MM.1S (cell line): ENCODE measurements around the gene DNAJC5.
"Not testable (repeated sequence)": the region's sequence is repeated elsewhere in the genome, so short reads cannot be mapped to it uniquely, and the experiment has no call there.

Experiments used
- DNase-seq: peaks from one replicate; pipeline ENCODE4 v3.0.0-alpha.2; 2015
- H2AFZ ChIP-seq: fragments of 300-600 bp; sonication (generic); 2 replicates; pipeline ENCODE4 v1.6.0; 2016; ENCODE audit warnings: antibody characterized with exemption, low read length
- H3F3A ChIP-seq: fragments of 300-600 bp; sonication (generic); 2 replicates; pipeline ENCODE4 v1.6.1; 2016; ENCODE audit warnings: mild to moderate bottlenecking, antibody characterized with exemption, low read length, moderate library complexity, mixed read lengths; ENCODE audit not compliant: insufficient read depth
- H3K27ac ChIP-seq: fragments of 300-600 bp; sonication (generic); 2 replicates; pipeline ENCODE4 v1.5.1; 2016; ENCODE audit warnings: mild to moderate bottlenecking, low read length
- H3K27me3 ChIP-seq: fragments of 300-600 bp; sonication (generic); replicated peaks from 2 replicates; pipeline ENCODE4 v1.6.0; 2016; ENCODE audit warnings: low read length; ENCODE audit not compliant: insufficient read depth
- H3K36me3 ChIP-seq: fragments of 300-600 bp; sonication (generic); replicated peaks from 2 replicates; pipeline ENCODE4 v1.6.1; 2016; ENCODE audit warnings: mild to moderate bottlenecking, low read length, mixed read lengths; ENCODE audit not compliant: insufficient read depth
- H3K4me1 ChIP-seq: fragments of 300-600 bp; sonication (generic); 2 replicates; pipeline ENCODE4 v1.6.1; 2016; ENCODE audit warnings: low read length, mixed read lengths
- H3K4me2 ChIP-seq: fragments of 300-600 bp; sonication (generic); 2 replicates; pipeline ENCODE4 v1.6.0; 2016; ENCODE audit warnings: low read depth, low read length
- H3K4me3 ChIP-seq: fragments of 300-600 bp; sonication (generic); 2 replicates; pipeline ENCODE4 v1.5.1; 2016; ENCODE audit warnings: low read length, mixed read lengths
- H3K79me2 ChIP-seq: fragments of 300-600 bp; sonication (generic); 2 replicates; pipeline ENCODE4 v1.6.1; 2016; ENCODE audit warnings: mixed run types, low read length, mixed read lengths
- H3K9ac ChIP-seq: fragments of 300-600 bp; sonication (generic); 2 replicates; pipeline ENCODE4 v1.6.1; 2016; ENCODE audit warnings: low read length, mixed read lengths
- H3K9me2 ChIP-seq: fragments of 300-600 bp; sonication (generic); replicated peaks from 2 replicates; pipeline ENCODE4 v1.6.1; 2016; ENCODE audit warnings: mild to moderate bottlenecking, low read length, mixed read lengths; ENCODE audit not compliant: insufficient read depth
- H3K9me3 ChIP-seq: fragments of 300-600 bp; sonication (generic); replicated peaks from 2 replicates; pipeline ENCODE4 v1.6.1; 2016; ENCODE audit warnings: mild to moderate bottlenecking, low read length, mixed read lengths; ENCODE audit not compliant: insufficient read depth
- H4K20me1 ChIP-seq: fragments of 300-600 bp; sonication (generic); 2 replicates; pipeline ENCODE4 v1.6.1; 2016; ENCODE audit warnings: mild to moderate bottlenecking, low read length, moderate library complexity, mixed read lengths; ENCODE audit not compliant: insufficient read depth
- CTCF ChIP-seq: fragments of 300-600 bp; sonication (generic); IDR thresholded peaks from 2 replicates; pipeline ENCODE4 v1.5.1; 2016; ENCODE audit warnings: antibody characterized with exemption, low read length, mixed read lengths
- EZH2 ChIP-seq: fragments of 300-600 bp; sonication (generic); optimal IDR thresholded peaks from 2 replicates; pipeline ENCODE3; 2017; ENCODE audit warnings: low read depth, mild to moderate bottlenecking, antibody characterized with exemption, low read length, mixed read lengths
- EZH2phosphoT487 ChIP-seq: fragments of 300-600 bp; sonication (generic); IDR thresholded peaks from 2 replicates; pipeline ENCODE4 v1.6.1; 2018; ENCODE audit warnings: antibody characterized with exemption, low read length

The DNAJC5 gene

GRCh38 chr20:63847237-63848002, 47.5 kb upstream of the DNAJC5 start:
- Histone ChIP-seq H3K4me1 (peaks cover 11% of the 10 kb centered on the region), H3K27ac (no peak overlapping the region), H3K27me3 (peaks cover 64% of the 10 kb centered on the region), H3F3A (0 out of 2 replicates have a peak, but pooled peaks cover 5% of the 10 kb centered on the region), H3K79me2 (no peaks in the 10 kb centered on the region), H3K36me3 (no peaks in the 10 kb centered on the region), H3K9me2 (no peaks in the 10 kb centered on the region), H3K9me3 (no peaks in the 10 kb centered on the region), H4K20me1 (no peaks in the 10 kb centered on the region), H3K4me2 (no peak overlapping the region), H3K4me3 (no peak overlapping the region), H2AFZ (no peak overlapping the region), H3K9ac (no peak overlapping the region)
- DNase-seq, result no peak
- no peak for TF ChIP-seq EZH2
- TF ChIP-seq CTCF, result no peak
- TF ChIP-seq EZH2phosphoT487, result no peak

- Histone ChIP-seq H3K79me2 (no peaks in the 10 kb centered on the region), H3K27ac (no peak overlapping the region), H4K20me1 (no peaks in the 10 kb centered on the region), H2AFZ (no peak overlapping the region), H3K4me1 (peaks cover 11% of the 10 kb centered on the region), H3K36me3 (no peaks in the 10 kb centered on the region), H3K9ac (no peak overlapping the region), H3K9me2 (no peaks in the 10 kb centered on the region), H3K4me2 (no peak overlapping the region), H3K4me3 (no peak overlapping the region), H3K27me3 (peaks cover 57% of the 10 kb centered on the region), H3F3A (0 out of 2 replicates have a peak, but pooled peaks cover 5% of the 10 kb centered on the region), H3K9me3 (no peaks in the 10 kb centered on the region)
- DNase-seq, result no peak
- no peak for TF ChIP-seq CTCF
- no peak for TF ChIP-seq EZH2
- TF ChIP-seq EZH2phosphoT487, result no peak
Measured at GRCh38 chr20:63848003-63848911, 46.7 kb upstream of the DNAJC5 start.

- Histone ChIP-seq H3F3A (0 out of 2 replicates have a peak, but pooled peaks cover 5% of the 10 kb centered on the region), H3K79me2 (no peaks in the 10 kb centered on the region), H3K27ac (peak overlapping the region; percentile 25; the same call in 1 of the 2 replicates), H3K9me3 (no peaks in the 10 kb centered on the region), H3K9ac (no peak overlapping the region), H3K4me1 (peaks cover 23% of the 10 kb centered on the region), H3K36me3 (no peaks in the 10 kb centered on the region), H3K9me2 (no peaks in the 10 kb centered on the region), H2AFZ (no peak overlapping the region), H3K27me3 (peaks cover 35% of the 10 kb centered on the region), H3K4me3 (no peak overlapping the region), H4K20me1 (no peaks in the 10 kb centered on the region), H3K4me2 (peak overlapping the region; percentile 4)
- TF ChIP-seq EZH2phosphoT487, result no peak
- no peak for TF ChIP-seq EZH2
- no peak for TF ChIP-seq CTCF
- peak; percentile 52 for DNase-seq
Measured at GRCh38 chr20:63850689-63851547, 44.0 kb upstream of the DNAJC5 start.

DNA sequence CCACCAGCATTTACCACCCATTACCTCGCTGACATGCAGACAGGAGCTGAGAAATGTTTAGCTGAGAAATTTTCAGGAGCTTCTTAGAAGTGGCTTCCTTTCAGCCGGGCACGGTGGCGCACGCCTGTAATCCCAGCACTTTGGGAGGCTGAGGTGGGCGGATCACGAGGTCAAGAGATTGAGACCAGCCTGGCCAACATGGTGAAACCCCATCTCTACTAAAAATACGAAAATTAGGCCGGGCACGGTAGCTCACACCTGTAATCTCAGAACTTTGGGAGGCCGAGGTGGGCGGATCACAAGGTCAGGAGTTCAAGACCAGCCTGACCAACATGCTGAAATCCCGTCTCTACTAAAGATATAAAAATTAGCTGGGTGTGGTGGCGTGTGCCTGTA, 43.4 kb upstream of the DNAJC5 start:
- H3K4me2 ChIP-seq, H3K9me3 ChIP-seq, H3F3A ChIP-seq, H2AFZ ChIP-seq, DNase-seq, H3K79me2 ChIP-seq, H3K36me3 ChIP-seq, H3K9me2 ChIP-seq, H4K20me1 ChIP-seq, H3K9ac ChIP-seq, H3K4me3 ChIP-seq: not testable (repeated sequence)
- Histone ChIP-seq H3K27me3 (peaks cover 29% of the 10 kb centered on the region), H3K27ac (peak overlapping the region; percentile 25; the same call in 1 of the 2 replicates), H3K4me1 (peaks cover 23% of the 10 kb centered on the region)
